MCF 10A (cell line): ENCODE data around the gene LRRC45. TPM values are rescaled to one million over a fixed set of nuclear protein-coding genes. Genes with fewer than 3 reads are reported as not detected.

ENCODE experiments used
- BruUV-seq: library from RNA; stranded (reverse); fragments of 400-500 nt; replicated peaks from 2 replicates; lab custom pipeline; 2021; lab: Mats Ljungman, UMichigan
- CTCF ChIA-PET: fragments of 300-600 bp; sonication (Branson Sonifier 250); formaldehyde crosslinking; extraction: SDS; loops from one replicate; lab custom pipeline; 2021; ENCODE audit warnings: antibody characterized with exemption, inconsistent platforms; lab: Yijun Ruan, JAX
- POLR2A ChIA-PET: fragments of 300-600, 350-650 bp; sonication (Branson Sonifier 250); formaldehyde crosslinking; extraction: SDS; loops from one replicate; lab custom pipeline; 2020; ENCODE audit warnings: antibody characterized with exemption, inconsistent platforms; lab: Yijun Ruan, JAX
- DNase-seq: peaks from one replicate; pipeline ENCODE4 v3.0.0-alpha.2; 2018; ENCODE audit not compliant: unreplicated experiment
- H3K27ac Mint-ChIP-seq: one replicate; pipeline ENCODE4 v1.8.0; 2022; ENCODE audit warnings: mild to moderate bottlenecking, low read depth, mixed read lengths; ENCODE audit not compliant: unreplicated experiment
- H3K27me3 Mint-ChIP-seq: one replicate; pipeline ENCODE4 v1.8.0; 2022; ENCODE audit warnings: mixed read lengths; ENCODE audit not compliant: insufficient read depth, unreplicated experiment
- H3K36me3 Mint-ChIP-seq: one replicate; pipeline ENCODE4 v1.8.0; 2022; ENCODE audit warnings: mild to moderate bottlenecking, moderate library complexity, mixed read lengths; ENCODE audit not compliant: insufficient read depth, unreplicated experiment
- H3K4me1 Mint-ChIP-seq: one replicate; pipeline ENCODE4 v1.8.0; 2022; ENCODE audit warnings: mixed read lengths; ENCODE audit not compliant: insufficient read depth, unreplicated experiment
- H3K4me3 Mint-ChIP-seq: one replicate; pipeline ENCODE4 v1.8.0; 2022; ENCODE audit warnings: mild to moderate bottlenecking, moderate library complexity, mixed read lengths; ENCODE audit not compliant: unreplicated experiment
- H3K9me3 Mint-ChIP-seq: one replicate; pipeline ENCODE4 v1.8.0; 2022; ENCODE audit warnings: mixed read lengths; ENCODE audit not compliant: unreplicated experiment
- CTCF ChIP-seq: fragments of 200-600 bp; IDR thresholded peaks from one replicate; pipeline ENCODE4 v1.8.0; 2022; ENCODE audit warnings: antibody characterized with exemption, mild to moderate bottlenecking; ENCODE audit not compliant: unreplicated experiment
- intact Hi-C: fragments of 100-400 bp; cut with micrococcal nuclease; formaldehyde crosslinking; loops from 2 replicates; pipeline ENCODE4 v1.14.1; 2022
- total RNA-seq: library from RNA; stranded (reverse); gene quantifications from 2 replicates; pipeline ENCODE4 v1.2.3, GENCODE V29; 2022

Gene LRRC45
- total RNA-seq, 1 experiment from 2014 or later: 3.4 TPM

DNA sequence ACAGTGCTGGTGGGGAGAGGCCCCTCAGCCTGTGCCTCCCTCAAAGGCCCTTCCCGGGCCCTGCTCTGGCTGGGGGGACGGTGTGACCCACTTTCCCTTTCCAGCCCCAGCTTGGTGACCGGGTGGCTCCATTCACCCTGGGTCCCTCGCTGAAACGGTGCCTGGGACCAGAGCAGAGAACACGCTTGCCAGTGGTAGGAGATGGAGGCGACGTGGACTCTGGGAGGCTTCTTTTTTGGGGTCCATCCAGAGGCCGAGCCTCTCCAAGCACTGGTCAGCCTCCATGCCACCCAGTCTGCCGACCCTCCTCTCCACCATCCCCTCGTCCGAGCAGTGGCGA, 8.2 kb upstream of the LRRC45 start:
- CTCF ChIA-PET: interaction anchor here (0.6 to 1.5 kb wide), 3 partner anchors 56 to 163 kb away, joined by 3 to 10 read pairs (median 4); no protein-coding TSS in a partner anchor
- peaks cover 8% of the 10 kb centered on the region for H3K36me3 Mint-ChIP-seq
- no peak for DNase-seq
- no peaks in the 10 kb centered on the region for H3K4me1 Mint-ChIP-seq
- H3K4me3 Mint-ChIP-seq: no peak overlapping the region
- no peak overlapping the region for H3K27ac Mint-ChIP-seq
- H3K27me3 Mint-ChIP-seq: no peaks in the 10 kb centered on the region
- H3K9me3 Mint-ChIP-seq: no peaks in the 10 kb centered on the region
- no peak for TF ChIP-seq CTCF
- POLR2A ChIA-PET: interaction anchor here (1.1 kb wide), 1 partner anchor 23 kb away, joined by 3 read pairs; no protein-coding TSS in a partner anchor
- intact Hi-C loops: no loop called here
- no TSS peak for BruUV-seq

DNA sequence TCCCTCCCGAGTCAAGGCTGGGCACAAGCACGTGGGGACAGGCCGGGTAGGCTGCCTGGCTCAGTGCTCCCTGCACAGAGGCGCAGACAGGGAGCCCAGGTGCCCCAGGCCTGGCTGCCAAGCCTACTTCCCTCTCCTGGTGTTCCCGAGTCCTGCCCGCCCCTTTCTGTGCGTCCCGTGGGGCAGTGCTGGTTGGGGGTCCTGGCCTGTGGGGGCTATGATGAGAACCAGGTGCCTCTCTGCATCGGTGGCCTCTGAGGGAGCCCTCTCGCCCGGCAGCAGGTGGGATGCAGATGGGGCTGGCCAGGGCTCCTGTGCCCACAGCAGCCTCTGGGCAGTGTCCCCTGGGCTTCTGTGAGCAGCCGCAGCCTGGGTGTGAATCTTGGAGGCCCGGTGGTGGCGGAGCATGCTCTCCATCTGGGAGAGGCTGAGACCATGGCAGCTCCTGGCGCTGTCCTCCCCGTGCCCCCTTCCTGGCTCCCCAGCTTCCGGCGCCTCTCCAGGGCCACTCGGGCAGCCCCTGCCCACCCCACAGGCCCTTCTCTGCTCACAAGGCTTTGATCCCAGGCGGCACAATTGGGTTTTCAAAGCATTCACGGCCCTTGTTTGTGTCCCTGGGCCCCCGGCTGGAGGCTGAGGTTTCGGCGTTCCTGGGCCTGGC, 7.7 kb upstream of the LRRC45 start:
- no peak for DNase-seq
- Mint-ChIP-seq H3K4me3 (no peak overlapping the region), H3K36me3 (peaks cover 5% of the 10 kb centered on the region), H3K27me3 (no peaks in the 10 kb centered on the region), H3K4me1 (peaks cover 1% of the 10 kb centered on the region), H3K27ac (no peak overlapping the region), H3K9me3 (no peaks in the 10 kb centered on the region)
- BruUV-seq: no TSS peak
- POLR2A ChIA-PET: interaction anchor here (1.1 kb wide), 1 partner anchor 24 kb away, joined by 3 read pairs; no protein-coding TSS in a partner anchor
- intact Hi-C loops: no loop called here
- TF ChIP-seq CTCF: no peak
- CTCF ChIA-PET: interaction anchor here (1.5 kb wide), 1 partner anchor 56 kb away, joined by 10 read pairs; no protein-coding TSS in a partner anchor

DNA sequence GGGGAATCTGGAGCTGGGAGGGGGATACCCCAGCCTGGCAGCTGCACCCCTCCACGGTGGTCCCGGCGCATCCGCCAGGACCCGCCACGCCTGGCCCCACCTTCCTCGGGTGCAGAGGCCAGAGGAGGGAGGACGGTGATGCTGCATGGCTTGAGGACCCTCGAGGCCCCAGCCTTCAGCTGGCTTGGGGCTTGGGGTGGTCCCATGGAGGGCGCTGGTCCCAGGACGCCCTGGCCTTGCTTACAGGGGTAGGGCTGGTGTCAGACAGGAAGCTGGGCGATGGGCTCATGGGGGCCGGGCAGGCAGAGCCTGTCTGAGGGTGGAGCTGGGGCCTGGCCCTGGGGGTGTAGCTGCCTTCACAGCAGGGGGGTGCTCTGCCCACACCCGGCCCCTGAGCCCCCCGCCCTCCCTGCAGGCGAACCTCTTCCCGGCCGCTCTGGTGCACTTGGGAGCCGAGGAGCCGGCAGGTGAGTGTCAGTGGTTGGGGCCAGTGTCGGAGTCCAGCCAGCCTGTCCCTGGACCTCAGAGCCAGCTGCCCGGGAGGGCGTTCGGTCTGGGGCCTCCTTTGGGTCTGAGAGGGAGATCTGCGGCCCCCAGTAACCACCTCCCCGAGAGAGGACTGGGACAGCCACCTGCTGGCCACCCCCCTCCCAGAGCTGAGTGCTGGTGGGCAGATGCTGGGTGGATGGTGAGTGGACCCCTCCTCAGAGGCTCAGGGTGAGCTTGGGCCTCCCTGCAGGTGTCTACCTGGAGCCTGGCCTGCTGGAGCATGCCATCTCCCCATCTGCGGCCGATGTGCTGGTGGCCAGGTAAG, 6.8 kb upstream of the LRRC45 start:
- BruUV-seq: no TSS peak

More for the DNA sequence above, 6.8 kb upstream of the LRRC45 start:
- no peak for TF ChIP-seq CTCF
- Mint-ChIP-seq H3K36me3 (peaks cover 5% of the 10 kb centered on the region), H3K27ac (no peak overlapping the region), H3K9me3 (no peaks in the 10 kb centered on the region), H3K4me3 (no peak overlapping the region), H3K4me1 (peaks cover 6% of the 10 kb centered on the region), H3K27me3 (no peaks in the 10 kb centered on the region)
- intact Hi-C loops: no loop called here
- ChIA-PET CTCF (interaction anchor here (0.7 to 1.5 kb wide), 3 partner anchors 13 to 57 kb away, joined by 4 to 10 read pairs (median 4); partner anchors contain the start of gene NOTUM), POLR2A (interaction anchor here (1.4 kb wide), 1 partner anchor 25 kb away, joined by 4 read pairs; no protein-coding TSS in a partner anchor)
- DNase-seq: no peak
